Loucy (cell line): ENCODE data around the gene DAP.

Source experiments
- CTCF ChIP-seq: fragments of 200-600 bp; sonication (generic); conservative IDR thresholded peaks from 2 replicates; pipeline ENCODE4 v1.5.1; 2014; ENCODE audit warnings: mild to moderate bottlenecking, antibody characterized with exemption, low read length
- EZH2phosphoT487 ChIP-seq: fragments of 200-600 bp; IDR thresholded peaks from 2 replicates; pipeline ENCODE4 v1.6.1; 2018; ENCODE audit warnings: antibody characterized with exemption, mild to moderate bottlenecking, moderate library complexity, borderline replicate concordance

GRCh38 chr5:10652151-10652550 is 108.9 kb downstream of the DAP start:
- TF ChIP-seq CTCF (no peak), EZH2phosphoT487 (no peak)
